ENCODE data around the gene AGAP2. TPM values are rescaled to one million over a fixed set of nuclear protein-coding genes. Genes with fewer than 3 reads are reported as not detected.

Gene AGAP2
- total and polyA plus RNA-seq, 2 of the 13 experiments (the other 11 are each of a cell fraction or from before 2014, with no cell fraction given): 0.38 to 0.45 TPM

DNA sequence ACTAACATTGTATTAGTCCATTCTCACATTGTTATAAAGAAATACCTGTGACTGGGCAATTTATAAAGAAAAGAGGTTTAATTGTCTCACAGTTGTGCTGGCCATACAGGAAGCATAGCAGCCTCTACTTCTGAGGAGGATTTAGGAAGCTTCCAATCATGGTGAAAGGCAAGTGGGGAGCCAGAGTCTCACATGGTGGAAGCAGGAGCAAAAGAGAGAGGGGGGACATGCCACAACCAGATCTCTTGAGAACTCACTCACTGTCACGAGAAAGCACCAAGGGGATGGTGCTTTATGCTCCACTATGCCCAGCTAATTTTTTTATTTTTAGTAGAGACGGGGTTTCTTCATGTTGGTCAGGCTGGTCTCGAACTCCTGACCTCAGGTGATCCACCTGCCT is 31.3 kb downstream of the AGAP2 start (continued):
- no peak for TF ChIP-seq RFXAP (CRISPR knock-in tag; IDR thresholded peaks at IDR 0.05; ENCODE audit: borderline replicate concordance)
- no peak for TF ChIP-seq ZNF10 (CRISPR knock-in tag; IDR thresholded peaks at IDR 0.05; ENCODE audit: borderline replicate concordance, low read depth)
- no peak for TF ChIP-seq ZNF225 (CRISPR knock-in tag; IDR thresholded peaks at IDR 0.05)
- TF ChIP-seq, protein P1, sequence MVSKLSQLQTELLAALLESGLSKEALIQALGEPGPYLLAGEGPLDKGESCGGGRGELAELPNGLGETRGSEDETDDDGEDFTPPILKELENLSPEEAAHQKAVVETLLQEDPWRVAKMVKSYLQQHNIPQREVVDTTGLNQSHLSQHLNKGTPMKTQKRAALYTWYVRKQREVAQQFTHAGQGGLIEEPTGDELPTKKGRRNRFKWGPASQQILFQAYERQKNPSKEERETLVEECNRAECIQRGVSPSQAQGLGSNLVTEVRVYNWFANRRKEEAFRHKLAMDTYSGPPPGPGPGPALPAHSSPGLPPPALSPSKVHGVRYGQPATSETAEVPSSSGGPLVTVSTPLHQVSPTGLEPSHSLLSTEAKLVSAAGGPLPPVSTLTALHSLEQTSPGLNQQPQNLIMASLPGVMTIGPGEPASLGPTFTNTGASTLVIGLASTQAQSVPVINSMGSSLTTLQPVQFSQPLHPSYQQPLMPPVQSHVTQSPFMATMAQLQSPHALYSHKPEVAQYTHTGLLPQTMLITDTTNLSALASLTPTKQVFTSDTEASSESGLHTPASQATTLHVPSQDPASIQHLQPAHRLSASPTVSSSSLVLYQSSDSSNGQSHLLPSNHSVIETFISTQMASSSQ (IDR thresholded peaks at IDR 0.05; ENCODE audit: low read depth): no peak
- TF ChIP-seq, protein P1 (CRISPR knock-in tag; IDR thresholded peaks at IDR 0.05; ENCODE audit: borderline replicate concordance): no peak

DNA sequence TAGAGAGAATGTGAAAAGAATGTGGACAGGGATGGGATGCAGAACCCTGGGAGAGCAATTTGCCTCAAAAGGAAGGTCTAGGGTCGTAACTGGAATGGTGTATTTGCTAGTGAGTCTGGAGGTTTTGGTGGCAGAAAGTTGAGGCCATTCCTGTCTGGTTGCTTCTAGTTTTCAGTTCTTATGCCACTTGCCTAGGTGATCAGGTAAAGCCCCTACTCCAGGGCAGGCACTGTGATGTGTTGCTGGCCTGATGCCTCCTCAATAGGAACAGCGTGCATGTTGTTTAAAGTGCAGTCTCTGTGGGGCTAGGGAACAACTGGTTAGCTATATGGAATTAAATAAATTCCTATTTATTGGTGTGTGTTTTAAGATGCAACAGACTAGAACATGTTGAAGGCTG is 38.2 kb downstream of the AGAP2 start:
- Histone ChIP-seq H3K9ac (ENCODE audit: insufficient read depth, low read depth, low read length) (no peak overlapping the region), H3K79me2 (ENCODE audit: insufficient read depth, low read length) (no peaks in the 10 kb centered on the region), H4K20me1 (ENCODE audit: insufficient read depth, low read length) (no peaks in the 10 kb centered on the region), H3K27me3 (ENCODE audit: control insufficient read depth in 1 of 2, insufficient read depth in 2 of 2, low read length in 2 of 2) (no peaks in the 10 kb centered on the region), H3K4me3 (replicated peaks in 1 of 3; ENCODE audit: insufficient read depth in 1 of 3, low read depth in 2 of 3, low read length in 3 of 3) (no peak overlapping the region), H3K9me3 (ENCODE audit: low read length) (no peaks in the 10 kb centered on the region), H3K4me1 (ENCODE audit: insufficient read depth, low read length) (peaks cover 29% of the 10 kb centered on the region), H3K36me3 (replicated peaks in 1 of 2; ENCODE audit: control insufficient read depth in 1 of 2, insufficient read depth in 2 of 2, low read length in 2 of 2) (peaks cover 8 to 22% of the 10 kb centered on the region in 2 experiments; a peak in 4 of 5 replicates), H2AFZ (ENCODE audit: low read length) (no peak overlapping the region), H3K4me2 (ENCODE audit: low read depth, low read length) (no peak overlapping the region), H3K27ac (ENCODE audit: extremely low read length, insufficient read depth, low read length) (no peak overlapping the region)
- BruUV-seq (replicated peaks): no TSS peak
- 92% methylated on average over 2 of the region's 2 CpGs for WGBS (ENCODE audit: low lambda C conversion rate)
- CTCF ChIA-PET (ENCODE audit: low intra/inter-chr PET ratio, low total read pairs): no interaction called here
- DNase-seq (ENCODE audit: low spot score) (no peak), ATAC-seq (no peak), FAIRE-seq (no peak)
- intact Hi-C loops (cut with micrococcal nuclease; ENCODE audit: unreplicated experiment) (no loop called here), in situ Hi-C loops (cut with HindIII; ENCODE audit: extremely low pct_ligation_motif_present, low pct_unique_long_range_greater_than_20kb) (no loop called here)
- no peak for TF ChIP-seq NFIB (CRISPR knock-in tag; IDR thresholded peaks at IDR 0.05; ENCODE audit: borderline replicate concordance)
- POLR2A ChIA-PET: no interaction called here
